K562 (cell line): ENCODE measurements around the gene SLC25A36. TPM values are rescaled to one million over a fixed set of nuclear protein-coding genes. Genes with fewer than 3 reads are reported as not detected.

ENCODE experiments used
- ATF3 ChIP-seq, 2 experiments: fragments of 450-650 bp in 1 of 2; sonication (generic) in 1 of 2; formaldehyde crosslinking in 1 of 2; IDR thresholded peaks in 1 of 2; conservative IDR thresholded peaks in 1 of 2; 2 replicates each; pipeline versions ENCODE4 v1.6.1 to v1.8.1; 2016 to 2023; ENCODE audit warnings: mild to moderate bottlenecking in 2 of 2, moderate library complexity in 2 of 2, inconsistent platforms in 1 of 2, missing genetic modification reagents in 1 of 2
- FOXA3 ChIP-seq, 2 experiments: fragments of 450-650 bp in 1 of 2; sonication (generic) in 1 of 2; formaldehyde crosslinking; IDR thresholded peaks in 1 of 2; conservative IDR thresholded peaks in 1 of 2; 2 replicates each; pipeline versions ENCODE4 v1.4.0 to v1.8.0; 2020 to 2022; ENCODE audit warnings: mild to moderate bottlenecking in 2 of 2, missing genetic modification reagents in 1 of 2
- HINFP ChIP-seq: fragments of 450-650 bp; conservative IDR thresholded peaks from 2 replicates; pipeline ENCODE4 v1.6.1; 2016; ENCODE audit warnings: missing genetic modification characterization, low read depth, mild to moderate bottlenecking, control low read depth, missing compliant biosample characterization
- PKNOX1 ChIP-seq: fragments of 450-650 bp; IDR thresholded peaks from 2 replicates; pipeline ENCODE4 v1.6.1; 2016
- polyA plus RNA-seq, 8 experiments: library from polyadenylated mRNA; depleted of rRNA in 4 of 8; stranded (reverse) in 5 of 8; unstranded in 3 of 8; fragments of >200 nt; fragmentation: Nextera tagmentation in 2 of 8; fragmentation: Illumina TruSeq in 1 of 8; extraction: Ambion mirVana in 2 of 8; extraction: Trizol in 1 of 8; gene quantifications; 2 replicates each; pipeline versions ENCODE4 v1.2.1 to v1.2.3, GENCODE V29; 2011 to 2014; ENCODE audit warnings: inconsistent platforms in 1 of 8, missing spikeins in 1 of 8
- total RNA-seq, 7 experiments: library from RNA; depleted of rRNA in 6 of 7; stranded (reverse); fragments of >200 nt in 6 of 7; fragmentation: Illumina TruSeq in 2 of 7; extraction: Trizol in 2 of 7; gene quantifications; 2 replicates each; pipeline versions ENCODE4 v1.2.1 to v1.2.3, GENCODE V29; 2011 to 2021; ENCODE audit warnings: low replicate concordance in 1 of 7

The SLC25A36 gene
- total and polyA plus RNA-seq, 9 of the 15 experiments (the other 6 are each of a cell fraction or from before 2014, with no cell fraction given), result 12.0 to 95.3 (median 43.3) TPM

- no peak for TF ChIP-seq HINFP
- peak; percentile 66 for TF ChIP-seq PKNOX1
- TF ChIP-seq ATF3 (IDR thresholded peaks at IDR 0.05), result peak; percentile 97
- TF ChIP-seq ATF3 (CRISPR knock-in tag; conservative IDR thresholded peaks at IDR 0.05), result no peak
- TF ChIP-seq FOXA3 (CRISPR knock-in tag; conservative IDR thresholded peaks at IDR 0.05 in 1 of 2, IDR thresholded peaks at IDR 0.05 in 1 of 2), result no peak
These were observed 11.7 kb downstream of the SLC25A36 start (continued) for GRCh38 chr3:140953028-140953960.
